GM23248 (cell line): ENCODE results near the gene ZFP62. TPM values are rescaled to one million over a fixed set of nuclear protein-coding genes. Genes with fewer than 3 reads are reported as not detected.

ENCODE experiments used
- DNase-seq: peaks from one replicate; pipeline ENCODE4 v3.0.0-alpha.2; 2015
- H2AFZ ChIP-seq: fragments of 200-600 bp; sonication (generic); 2 replicates; pipeline ENCODE4 v1.6.1; 2016; ENCODE audit warnings: antibody characterized with exemption
- H3F3A ChIP-seq: fragments of 200-600 bp; sonication (generic); 2 replicates; pipeline ENCODE4 v1.6.1; 2016; ENCODE audit warnings: mild to moderate bottlenecking, antibody characterized with exemption, mixed run types; ENCODE audit not compliant: insufficient read depth
- H3K27ac ChIP-seq: fragments of 200-600 bp; sonication (generic); 2 replicates; pipeline ENCODE4 v1.5.1; 2016; ENCODE audit warnings: mild to moderate bottlenecking
- H3K27me3 ChIP-seq: fragments of 200-600 bp; sonication (generic); replicated peaks from 2 replicates; pipeline ENCODE4 v1.6.1; 2016; ENCODE audit warnings: mild to moderate bottlenecking; ENCODE audit not compliant: insufficient read depth
- H3K36me3 ChIP-seq: fragments of 200-600 bp; sonication (generic); 2 replicates; pipeline ENCODE4 v1.6.1; 2016; ENCODE audit warnings: low read depth, mild to moderate bottlenecking
- H3K4me1 ChIP-seq: fragments of 200-600 bp; sonication (generic); 2 replicates; pipeline ENCODE4 v1.6.1; 2016; ENCODE audit warnings: mild to moderate bottlenecking; ENCODE audit not compliant: insufficient read depth
- H3K4me2 ChIP-seq: fragments of 200-600 bp; sonication (generic); one replicate; pipeline ENCODE4 v1.6.1; 2016; ENCODE audit warnings: mild to moderate bottlenecking; ENCODE audit not compliant: unreplicated experiment
- H3K4me3 ChIP-seq: fragments of 200-600 bp; sonication (generic); 2 replicates; pipeline ENCODE4 v1.5.1; 2016; ENCODE audit warnings: mild to moderate bottlenecking
- H3K79me2 ChIP-seq: fragments of 200-600 bp; sonication (generic); 2 replicates; pipeline ENCODE4 v1.6.1; 2016; ENCODE audit warnings: mild to moderate bottlenecking; ENCODE audit not compliant: insufficient read depth
- H3K9ac ChIP-seq: fragments of 200-600 bp; sonication (generic); 2 replicates; pipeline ENCODE4 v1.6.1; 2016; ENCODE audit warnings: mild to moderate bottlenecking
- H3K9me2 ChIP-seq: fragments of 200-600 bp; sonication (generic); 2 replicates; pipeline ENCODE4 v1.6.1; 2016; ENCODE audit warnings: mixed run types, mild to moderate bottlenecking, moderate library complexity; ENCODE audit not compliant: insufficient read depth
- H3K9me3 ChIP-seq: fragments of 200-600 bp; sonication (generic); one replicate; pipeline ENCODE4 v1.6.1; 2017; ENCODE audit warnings: low read depth
- H4K20me1 ChIP-seq: fragments of 200-600 bp; sonication (generic); 2 replicates; pipeline ENCODE4 v1.6.0; 2016; ENCODE audit not compliant: insufficient read depth
- EZH2 ChIP-seq: fragments of 200-600 bp; sonication (generic); IDR thresholded peaks from 2 replicates; pipeline ENCODE4 v1.6.1; 2018; ENCODE audit warnings: antibody characterized with exemption, mild to moderate bottlenecking; ENCODE audit not compliant: insufficient read depth, poor library complexity, severe bottlenecking
- EZH2phosphoT487 ChIP-seq: fragments of 200-600 bp; sonication (generic); IDR thresholded peaks from 2 replicates; pipeline ENCODE4 v1.6.1; 2018; ENCODE audit warnings: antibody characterized with exemption, moderate library complexity, mild to moderate bottlenecking, low read depth; ENCODE audit not compliant: insufficient read depth
- WGBS, 2 experiments: methylation state at CpG; one replicate each; pipeline ENCODE4 v1.1.6; 2015 to 2017; ENCODE audit warnings: low lambda C conversion rate in 2 of 2, low coverage in 1 of 2; ENCODE audit errors: missing lambda C conversion rate in 2 of 2; 5-methylcytosine and 5-hydroxymethylcytosine counted together
- in situ Hi-C: fragments of 300-500 bp; cut with MboI; formaldehyde crosslinking; loops from 2 replicates; pipeline ENCODE4 v1.15.0; 2020
- polyA plus RNA-seq: library from polyadenylated mRNA; unstranded; fragments of >200 nt; fragmentation: Nextera tagmentation; extraction: Ambion mirVana; gene quantifications from 2 replicates; pipeline ENCODE4 v1.2.1, GENCODE V29; 2016
- total RNA-seq: library from RNA; depleted of rRNA; stranded (reverse); fragments of >200 nt; shearing (Covaris generic); gene quantifications from 2 replicates; pipeline ENCODE4 v1.2.3, GENCODE V29; 2014

ZFP62 gene
- total and polyA plus RNA-seq, 2 experiments from 2014 or later, result 13.0 to 13.6 TPM

DNA sequence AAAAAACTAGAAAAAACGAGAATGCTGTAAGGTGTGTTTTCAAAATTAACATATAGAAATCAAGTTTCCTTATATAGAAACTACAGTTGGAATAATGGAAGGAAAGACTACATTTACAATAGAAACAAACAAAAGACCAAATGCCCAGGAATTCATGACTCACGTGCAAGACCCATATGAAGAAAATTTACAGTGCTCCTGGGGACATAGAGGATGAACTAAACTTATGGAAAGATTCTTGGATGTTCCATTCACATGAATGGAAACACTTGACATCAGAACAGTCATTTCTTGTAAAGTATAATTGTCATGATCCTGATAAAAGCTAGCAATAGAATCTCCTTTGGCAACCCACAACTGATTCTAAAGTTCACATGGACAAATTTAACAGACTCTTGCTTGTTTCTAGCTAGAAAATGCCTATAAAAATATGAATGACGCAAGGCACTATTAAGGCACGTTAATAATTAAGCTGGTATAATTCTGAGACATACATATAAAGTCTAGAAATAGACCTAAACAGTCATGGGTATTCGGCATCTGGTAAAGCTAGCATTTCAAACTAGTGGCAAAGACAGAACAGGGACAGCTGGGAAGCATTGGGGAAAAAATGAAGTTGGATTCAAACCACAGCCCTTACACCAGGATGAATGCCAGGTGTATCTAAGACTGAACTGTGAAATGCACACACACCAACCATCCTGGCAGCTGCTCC lies 5.1 kb upstream of the ZFP62 start:
- 33 to 39% methylated on average over 5 of the region's 5 CpGs for WGBS, 2 experiments
- Histone ChIP-seq H4K20me1 (no peaks in the 10 kb centered on the region), H3K27me3 (no peaks in the 10 kb centered on the region), H3F3A (peaks cover 6% of the 10 kb centered on the region; the same call in 1 of the 2 replicates), H3K79me2 (no peaks in the 10 kb centered on the region), H3K9me3 (no peaks in the 10 kb centered on the region), H3K27ac (no peak overlapping the region), H3K4me3 (no peak overlapping the region), H3K9ac (no peak overlapping the region), H3K4me1 (no peaks in the 10 kb centered on the region), H3K9me2 (no peaks in the 10 kb centered on the region), H3K36me3 (no peaks in the 10 kb centered on the region), H2AFZ (no peak overlapping the region), H3K4me2 (no peak overlapping the region)
- in situ Hi-C loops, result no loop called here
- DNase-seq, result no peak
- TF ChIP-seq EZH2 (no peak), EZH2phosphoT487 (no peak)

- Histone ChIP-seq H3K4me3 (no peak overlapping the region), H3K79me2 (peaks cover 27% of the 10 kb centered on the region), H3K36me3 (no peaks in the 10 kb centered on the region), H3K9ac (no peak overlapping the region), H3K4me1 (peaks cover 4% of the 10 kb centered on the region; the same call in 1 of the 2 replicates), H3K27me3 (no peaks in the 10 kb centered on the region), H3K9me2 (no peaks in the 10 kb centered on the region), H3K27ac (no peak overlapping the region), H3F3A (peaks cover 6% of the 10 kb centered on the region; the same call in 1 of the 2 replicates), H3K4me2 (no peak overlapping the region), H4K20me1 (no peaks in the 10 kb centered on the region), H3K9me3 (no peaks in the 10 kb centered on the region), H2AFZ (no peak overlapping the region; the same call in 1 of the 2 replicates)
- DNase-seq, result no peak
- no peak for TF ChIP-seq EZH2phosphoT487
- TF ChIP-seq EZH2, result no peak
- WGBS, 2 experiments, result 40 to 47% methylated on average over 11 of the region's 11 CpGs
- in situ Hi-C loops, result no loop called here
These were observed 1.6 kb upstream of the ZFP62 start for GRCh38 chr5:180862645-180863044.

GRCh38 chr5:180860273-180860886 lies 696 bp downstream of the ZFP62 start:
- H3K9me2 ChIP-seq, result no peaks in the 10 kb centered on the region
- H3K9ac ChIP-seq, result peak overlapping the region; percentile 91
- 0 to 1% methylated on average over 13 to 18 of the region's 18 CpGs for WGBS, 2 experiments
- TF ChIP-seq EZH2 (no peak), EZH2phosphoT487 (no peak)
- peaks cover 6% of the 10 kb centered on the region; the same call in 1 of the 2 replicates for H3F3A ChIP-seq
- peak; percentile 49 for DNase-seq
- H2AFZ ChIP-seq, result peak overlapping the region; percentile 97
- peak overlapping the region; percentile 96 for H3K4me3 ChIP-seq
- H3K4me2 ChIP-seq, result peak overlapping the region; percentile 84
- H3K9me3 ChIP-seq, result no peaks in the 10 kb centered on the region
- H3K27me3 ChIP-seq, result no peaks in the 10 kb centered on the region
- H3K79me2 ChIP-seq, result peaks cover 37% of the 10 kb centered on the region
- in situ Hi-C loops, result no loop called here
- no peaks in the 10 kb centered on the region for H4K20me1 ChIP-seq
- H3K27ac ChIP-seq, result peak overlapping the region; percentile 67
- no peaks in the 10 kb centered on the region for H3K36me3 ChIP-seq
- H3K4me1 ChIP-seq, result peaks cover 4% of the 10 kb centered on the region; the same call in 1 of the 2 replicates

DNA sequence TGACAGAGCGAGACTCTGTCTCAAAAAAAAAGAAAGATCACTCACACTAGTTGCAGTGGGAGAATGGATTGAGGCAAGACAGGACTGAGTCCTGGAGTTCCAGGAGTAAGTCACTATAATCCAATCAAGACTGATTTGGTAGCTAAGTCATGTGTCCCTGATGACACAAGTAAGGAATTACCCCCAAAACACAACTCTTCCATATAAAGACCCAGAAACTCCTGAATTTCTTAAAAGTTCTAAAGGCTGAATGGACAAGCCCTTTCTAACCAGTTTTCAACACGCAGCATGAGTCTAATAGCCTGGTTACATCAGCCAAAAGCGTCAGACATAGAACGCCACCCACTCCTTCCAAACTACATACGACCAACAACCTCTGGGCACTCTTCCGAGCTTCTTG lies 2.5 kb downstream of the ZFP62 start:
- no peaks in the 10 kb centered on the region for H3K9me2 ChIP-seq
- TF ChIP-seq EZH2phosphoT487, result no peak
- no peak for TF ChIP-seq EZH2
- H3K4me1 ChIP-seq, result peaks cover 4% of the 10 kb centered on the region; the same call in 1 of the 2 replicates
- DNase-seq, result no peak
- H4K20me1 ChIP-seq, result no peaks in the 10 kb centered on the region
- in situ Hi-C loops, result no loop called here
- 97% methylated on average over 6 of the region's 6 CpGs for WGBS, 2 experiments
- no peak overlapping the region for H3K27ac ChIP-seq
- no peak overlapping the region for H3K4me3 ChIP-seq
- H3K27me3 ChIP-seq, result no peaks in the 10 kb centered on the region
- H3K4me2 ChIP-seq, result no peak overlapping the region
- H3K36me3 ChIP-seq, result no peaks in the 10 kb centered on the region
- peaks cover 50% of the 10 kb centered on the region for H3K79me2 ChIP-seq
- no peak overlapping the region for H3K9ac ChIP-seq
- H2AFZ ChIP-seq, result no peak overlapping the region
- H3K9me3 ChIP-seq, result no peaks in the 10 kb centered on the region
- H3F3A ChIP-seq, result peaks cover 6% of the 10 kb centered on the region; the same call in 1 of the 2 replicates
